GM12801 (cell line): ENCODE data around the gene FIGN.

Source experiments
- CTCF ChIP-seq: IDR thresholded peaks from one replicate; pipeline ENCODE4 v1.5.1; 2011; ENCODE audit warnings: control low read depth; ENCODE audit not compliant: insufficient read length; ENCODE audit errors: extremely low read depth

Gene FIGN

GRCh38 chr2:163716101-163716500 lies 19.7 kb downstream of the FIGN start:
- no peak for TF ChIP-seq CTCF

DNA sequence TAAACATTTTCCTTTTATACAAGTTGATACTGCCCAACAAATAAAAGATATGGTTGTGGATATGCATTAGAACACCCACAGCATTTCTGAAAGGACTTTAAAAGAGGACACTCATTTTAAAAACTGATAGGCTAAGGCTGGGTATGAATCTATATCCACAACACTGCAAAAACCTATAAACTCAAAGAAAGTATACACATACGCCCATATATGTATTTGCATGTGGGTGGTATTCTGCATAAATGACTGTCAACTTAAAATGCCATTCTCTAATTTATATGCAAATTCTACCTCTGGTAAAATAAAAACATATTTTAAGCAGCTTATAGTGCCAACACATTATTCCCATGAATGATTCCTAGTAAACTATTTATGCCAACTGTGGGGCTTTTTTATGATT lies 20.1 kb downstream of the FIGN start:
- no peak for TF ChIP-seq CTCF

GRCh38 chr2:163715199-163715598 lies 20.6 kb downstream of the FIGN start:
- no peak for TF ChIP-seq CTCF

- no peak for TF ChIP-seq CTCF
Observed at GRCh38 chr2:163713534-163714311, 22.1 kb downstream of the FIGN start.

GRCh38 chr2:163711699-163712098 lies 24.1 kb downstream of the FIGN start:
- no peak for TF ChIP-seq CTCF

GRCh38 chr2:163711258-163711657 lies 24.6 kb downstream of the FIGN start:
- no peak for TF ChIP-seq CTCF

DNA sequence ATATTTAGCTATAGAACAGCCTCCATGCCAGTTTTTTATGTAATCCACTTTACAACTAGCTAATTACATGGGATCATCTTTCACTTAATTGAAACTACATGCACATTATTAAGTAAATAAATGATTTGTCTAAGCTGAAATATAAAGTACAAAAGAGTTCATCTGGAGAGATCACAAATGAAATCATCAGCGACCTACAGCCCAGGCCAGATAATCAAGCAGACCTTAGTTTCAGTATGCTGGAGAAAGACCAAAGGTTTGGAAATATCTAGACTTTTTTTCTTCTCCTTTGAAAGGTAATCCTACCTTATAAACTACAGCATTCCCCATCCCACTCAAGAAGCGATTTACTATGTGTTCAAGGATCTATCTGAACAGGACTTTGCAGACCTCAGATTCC lies 26.5 kb downstream of the FIGN start:
- no peak for TF ChIP-seq CTCF
